Activated CD4-positive, CD25-positive, alpha-beta regulatory T cell treated with anti-CD3 and anti-CD28 coated beads, Interleukin-2, amount 50 U/mL, for 72 hours (primary cell): ENCODE results near the gene MIP.
"Not testable (repeated sequence)": the region's sequence is repeated elsewhere in the genome, so short reads cannot be mapped to it uniquely, and the experiment has no call there.

Source experiments
- DNase-seq: peaks from one replicate; pipeline ENCODE4 v3.0.0; 2021

Gene MIP

GRCh38 chr12:56454557-56454956 lies at the start of gene MIP:
TSS of gene MIP (minus strand) at chr12:56454657. CDS start at chr12:56454613, 44 bp downstream.
- DNase-seq = no peak

- not testable (repeated sequence) for DNase-seq
These were observed 45.4 kb upstream of the MIP start for GRCh38 chr12:56499879-56500278.

GRCh38 chr12:56499452-56499851 lies 45.0 kb upstream of the MIP start:
- not testable (repeated sequence) for DNase-seq

GRCh38 chr12:56498126-56498902 lies 43.9 kb upstream of the MIP start:
- DNase-seq = not testable (repeated sequence)

GRCh38 chr12:56496704-56497103 lies 42.2 kb upstream of the MIP start:
- peak; percentile 55 for DNase-seq

- DNase-seq = not testable (repeated sequence)
These were observed 40.0 kb upstream of the MIP start for GRCh38 chr12:56494481-56494880.

- not testable (repeated sequence) for DNase-seq
These were observed 39.6 kb upstream of the MIP start for GRCh38 chr12:56494106-56494415.

GRCh38 chr12:56493409-56494105 lies 39.1 kb upstream of the MIP start:
- DNase-seq = not testable (repeated sequence)

- no peak for DNase-seq
These were observed 35.9 kb upstream of the MIP start for GRCh38 chr12:56490360-56490759.

GRCh38 chr12:56488041-56488955 lies 33.8 kb upstream of the MIP start, which contains the start of gene GLS2:
TSS of gene GLS2 (minus strand) at chr12:56488161. CDS start at chr12:56488118, 43 bp downstream.
- peak; percentile 59 for DNase-seq

- no peak for DNase-seq
These were observed 33.1 kb upstream of the MIP start for GRCh38 chr12:56487448-56488040.

GRCh38 chr12:56486694-56487093 lies 32.2 kb upstream of the MIP start:
- DNase-seq = no peak

- DNase-seq = no peak
These were observed 30.1 kb upstream of the MIP start for GRCh38 chr12:56484566-56484965.

- no peak for DNase-seq
These were observed 25.2 kb upstream of the MIP start for GRCh38 chr12:56479625-56480024.

- DNase-seq = no peak
These were observed 23.2 kb upstream of the MIP start for GRCh38 chr12:56477521-56478225.

- no peak for DNase-seq
These were observed 22.5 kb upstream of the MIP start for GRCh38 chr12:56476972-56477432.

GRCh38 chr12:56476143-56476542 lies 21.7 kb upstream of the MIP start:
- DNase-seq = no peak

- no peak for DNase-seq
These were observed 19.9 kb upstream of the MIP start for GRCh38 chr12:56474389-56474788.

GRCh38 chr12:56469007-56469930 lies 14.8 kb upstream of the MIP start:
- DNase-seq = no peak

- peak; percentile 93 for DNase-seq
These were observed 14.0 kb upstream of the MIP start, which contains the start of gene SPRYD4 for GRCh38 chr12:56468216-56469006. TSS of gene SPRYD4 (plus strand) at chr12:56468578. CDS start at chr12:56468592, 14 bp downstream.
